DMS53 (cell line): ENCODE results near the gene RUFY4.

Source experiments
- DNase-seq: peaks from one replicate; lab custom pipeline; 2025; lab: John Stamatoyannopoulos, UW

RUFY4 gene

GRCh38 chr2:218063896-218064295 lies 5.2 kb upstream of the RUFY4 start:
- DNase-seq, result no peak

- no peak for DNase-seq
Measured at GRCh38 chr2:218065239-218066006, 3.6 kb upstream of the RUFY4 start.

- DNase-seq, result no peak
Measured at GRCh38 chr2:218066926-218067515, 2.0 kb upstream of the RUFY4 start.

- DNase-seq, result no peak
Measured at GRCh38 chr2:218067523-218067922, 1.5 kb upstream of the RUFY4 start.

- DNase-seq, result no peak
Measured at GRCh38 chr2:218069606-218070300, 700 bp downstream of the RUFY4 start.

- DNase-seq, result no peak
Measured at GRCh38 chr2:218070587-218070986, 1.5 kb downstream of the RUFY4 start.

GRCh38 chr2:218071218-218071937 lies 2.3 kb downstream of the RUFY4 start:
- DNase-seq, result no peak

GRCh38 chr2:218072002-218072401 lies 2.9 kb downstream of the RUFY4 start:
- no peak for DNase-seq

- DNase-seq, result no peak
Measured at GRCh38 chr2:218072478-218073024, 3.5 kb downstream of the RUFY4 start.

GRCh38 chr2:218073185-218073584 lies 4.1 kb downstream of the RUFY4 start:
- no peak for DNase-seq

GRCh38 chr2:218074031-218074430 lies 5.0 kb downstream of the RUFY4 start:
- DNase-seq, result peak; percentile 40

GRCh38 chr2:218075975-218076811 lies 7.1 kb downstream of the RUFY4 start:
- DNase-seq, result peak; percentile 44

- no peak for DNase-seq
Measured at GRCh38 chr2:218077464-218078216, 8.6 kb downstream of the RUFY4 start.

- DNase-seq, result no peak
Measured at GRCh38 chr2:218079943-218080913, 11.2 kb downstream of the RUFY4 start.

GRCh38 chr2:218081063-218081462 lies 12.0 kb downstream of the RUFY4 start:
- no peak for DNase-seq

GRCh38 chr2:218081695-218082094 lies 12.6 kb downstream of the RUFY4 start:
- DNase-seq, result no peak

- peak; percentile 6 for DNase-seq
Measured at GRCh38 chr2:218082586-218083351, 13.7 kb downstream of the RUFY4 start.

GRCh38 chr2:218083352-218083676 lies 14.3 kb downstream of the RUFY4 start:
- no peak for DNase-seq

GRCh38 chr2:218086478-218086877 lies 17.4 kb downstream of the RUFY4 start:
- no peak for DNase-seq
